Ovary (tissue), 3 donors: ENCODE data around the gene SV2B.

Experiments
- EP300 ChIP-seq: sonication (generic); formaldehyde crosslinking; IDR thresholded peaks from one replicate; pipeline ENCODE4 v1.6.1; 2017; ENCODE audit warnings: antibody characterized with exemption
- POLR2A ChIP-seq: fragments of 450-650 bp; IDR thresholded peaks from one replicate; pipeline ENCODE4 v1.6.1; 2017; ENCODE audit warnings: antibody characterized with exemption, mild to moderate bottlenecking, moderate library complexity
- TF ChIP-seq, protein P1 (sequence below), 3 donors: fragments of 450-650 bp in 2 of 3; fragments of 200-600 bp in 1 of 3; IDR thresholded peaks; one replicate each; pipeline versions ENCODE4 v1.5.1 to v1.8.0; 2016 to 2022; ENCODE audit warnings: antibody characterized with exemption in 3 of 3, mild to moderate bottlenecking in 1 of 3
- donor health status: DM: no; HTN: no; CAD: no.

DNA sequence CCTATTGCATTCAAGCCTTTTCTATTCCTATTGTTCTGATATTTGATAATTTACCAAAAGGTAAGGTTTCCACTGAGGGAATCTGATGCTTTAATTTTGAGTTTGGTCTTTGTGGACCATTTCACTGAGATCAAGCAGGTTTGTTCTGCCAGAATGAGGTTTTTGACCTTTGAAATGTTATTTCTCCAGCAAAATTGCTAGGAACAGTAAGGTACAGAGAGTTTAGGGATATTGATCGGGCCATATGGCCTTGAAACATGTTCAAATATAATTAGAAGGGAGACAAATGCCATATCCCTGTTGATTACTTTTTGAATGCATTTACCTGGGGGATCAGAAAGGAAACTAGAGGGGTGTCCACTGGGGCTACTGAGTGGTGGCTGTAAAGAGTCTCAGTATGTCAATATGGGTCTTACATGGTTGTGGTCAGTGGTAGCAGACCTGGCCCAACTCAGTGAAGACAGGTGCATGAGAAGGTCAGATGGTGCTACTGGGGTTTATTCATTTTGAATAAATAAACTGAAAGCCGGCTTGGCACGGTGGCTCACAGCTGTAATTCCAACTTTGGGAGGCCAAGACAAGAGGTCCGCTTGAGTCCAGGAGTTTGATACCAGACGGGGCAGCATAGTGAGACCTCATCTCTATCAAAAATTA lies 100.2 kb downstream of the SV2B start:
- TF ChIP-seq, protein P1, sequence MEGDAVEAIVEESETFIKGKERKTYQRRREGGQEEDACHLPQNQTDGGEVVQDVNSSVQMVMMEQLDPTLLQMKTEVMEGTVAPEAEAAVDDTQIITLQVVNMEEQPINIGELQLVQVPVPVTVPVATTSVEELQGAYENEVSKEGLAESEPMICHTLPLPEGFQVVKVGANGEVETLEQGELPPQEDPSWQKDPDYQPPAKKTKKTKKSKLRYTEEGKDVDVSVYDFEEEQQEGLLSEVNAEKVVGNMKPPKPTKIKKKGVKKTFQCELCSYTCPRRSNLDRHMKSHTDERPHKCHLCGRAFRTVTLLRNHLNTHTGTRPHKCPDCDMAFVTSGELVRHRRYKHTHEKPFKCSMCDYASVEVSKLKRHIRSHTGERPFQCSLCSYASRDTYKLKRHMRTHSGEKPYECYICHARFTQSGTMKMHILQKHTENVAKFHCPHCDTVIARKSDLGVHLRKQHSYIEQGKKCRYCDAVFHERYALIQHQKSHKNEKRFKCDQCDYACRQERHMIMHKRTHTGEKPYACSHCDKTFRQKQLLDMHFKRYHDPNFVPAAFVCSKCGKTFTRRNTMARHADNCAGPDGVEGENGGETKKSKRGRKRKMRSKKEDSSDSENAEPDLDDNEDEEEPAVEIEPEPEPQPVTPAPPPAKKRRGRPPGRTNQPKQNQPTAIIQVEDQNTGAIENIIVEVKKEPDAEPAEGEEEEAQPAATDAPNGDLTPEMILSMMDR (IDR thresholded peaks at IDR 0.05): no peak
- TF ChIP-seq POLR2A (no peak), EP300 (no peak)
